DND-41 (cell line): ENCODE results near the gene IL17B.

Experiments
- ATAC-seq: fragments of 200-7000 bp; cut with Tn5 transposase; 3 replicates; pipeline ENCODE4 v1.9.1; 2021; ENCODE audit warnings: low read depth; ENCODE audit not compliant: insufficient read depth
- DNase-seq: peaks from one replicate; pipeline ENCODE4 v3.0.0-alpha.2; 2020
- H2AFZ ChIP-seq: 2 replicates; pipeline ENCODE4 v1.6.0; 2012; ENCODE audit warnings: low read depth, low read length
- H3K27ac ChIP-seq: 2 replicates; pipeline ENCODE4 v1.5.1; 2012; ENCODE audit warnings: low read length, inconsistent platforms
- H3K27me3 ChIP-seq: fragments of 200-600 bp; sonication (generic); 2 replicates; pipeline ENCODE4 v1.6.0; 2012; ENCODE audit warnings: low read length, mild to moderate bottlenecking, inconsistent platforms; ENCODE audit not compliant: insufficient read depth, poor library complexity
- H3K36me3 ChIP-seq: 2 replicates; pipeline ENCODE4 v1.5.1; 2012; ENCODE audit warnings: low read length, inconsistent platforms; ENCODE audit not compliant: insufficient read depth
- H3K4me1 ChIP-seq: 2 replicates; pipeline ENCODE4 v1.5.1; 2012; ENCODE audit warnings: mild to moderate bottlenecking, low read length; ENCODE audit not compliant: insufficient read depth
- H3K4me2 ChIP-seq: 2 replicates; pipeline ENCODE4 v1.6.0; 2012; ENCODE audit warnings: mild to moderate bottlenecking, moderate library complexity, low read length, inconsistent platforms; ENCODE audit not compliant: insufficient read depth
- H3K4me3 ChIP-seq, 2 experiments: fragments of 200-600 bp in 1 of 2; shearing (Covaris generic) in 1 of 2; 2 replicates each; pipeline ENCODE4 v1.5.1; 2012 to 2016; ENCODE audit warnings: inconsistent platforms in 2 of 2, low read length in 2 of 2, mild to moderate bottlenecking in 2 of 2, low read depth in 1 of 2, moderate library complexity in 1 of 2
- H3K79me2 ChIP-seq: 2 replicates; pipeline ENCODE4 v1.6.0; 2012; ENCODE audit warnings: low read length, inconsistent platforms; ENCODE audit not compliant: insufficient read depth
- H3K9ac ChIP-seq: 2 replicates; pipeline ENCODE4 v1.6.0; 2012; ENCODE audit warnings: low read depth, mild to moderate bottlenecking, inconsistent platforms, low read length, moderate library complexity
- H3K9me3 ChIP-seq: 2 replicates; pipeline ENCODE4 v1.5.1; 2012; ENCODE audit warnings: low read length, moderate library complexity, mild to moderate bottlenecking, inconsistent platforms; ENCODE audit not compliant: insufficient read depth, severe bottlenecking
- H4K20me1 ChIP-seq: 2 replicates; pipeline ENCODE4 v1.6.0; 2012; ENCODE audit warnings: low read length; ENCODE audit not compliant: insufficient read depth
- EZH2 ChIP-seq: IDR thresholded peaks from 3 replicates; pipeline ENCODE4 v1.6.1; 2012; ENCODE audit warnings: borderline replicate concordance, low read depth, mild to moderate bottlenecking, moderate library complexity, low read length, inconsistent platforms; ENCODE audit not compliant: severe bottlenecking
- TF ChIP-seq, protein P1 (sequence below): IDR thresholded peaks from 2 replicates; pipeline ENCODE4 v1.5.1; 2012; ENCODE audit warnings: borderline replicate concordance, low read length, moderate library complexity, mild to moderate bottlenecking; ENCODE audit not compliant: poor library complexity, severe bottlenecking; ENCODE audit errors: extremely low read depth

IL17B gene

GRCh38 chr5:149337736-149338135 is 41.4 kb downstream of the IL17B start:
- Histone ChIP-seq H3K79me2 (no peaks in the 10 kb centered on the region), H3K27me3 (no peaks in the 10 kb centered on the region), H3K27ac (no peak overlapping the region), H3K4me3 (no peak overlapping the region), H3K4me1 (no peaks in the 10 kb centered on the region), H2AFZ (no peak overlapping the region), H3K9me3 (no peaks in the 10 kb centered on the region), H3K36me3 (no peaks in the 10 kb centered on the region), H3K4me2 (no peak overlapping the region), H3K9ac (no peak overlapping the region), H4K20me1 (no peaks in the 10 kb centered on the region)
- TF ChIP-seq, protein P1, sequence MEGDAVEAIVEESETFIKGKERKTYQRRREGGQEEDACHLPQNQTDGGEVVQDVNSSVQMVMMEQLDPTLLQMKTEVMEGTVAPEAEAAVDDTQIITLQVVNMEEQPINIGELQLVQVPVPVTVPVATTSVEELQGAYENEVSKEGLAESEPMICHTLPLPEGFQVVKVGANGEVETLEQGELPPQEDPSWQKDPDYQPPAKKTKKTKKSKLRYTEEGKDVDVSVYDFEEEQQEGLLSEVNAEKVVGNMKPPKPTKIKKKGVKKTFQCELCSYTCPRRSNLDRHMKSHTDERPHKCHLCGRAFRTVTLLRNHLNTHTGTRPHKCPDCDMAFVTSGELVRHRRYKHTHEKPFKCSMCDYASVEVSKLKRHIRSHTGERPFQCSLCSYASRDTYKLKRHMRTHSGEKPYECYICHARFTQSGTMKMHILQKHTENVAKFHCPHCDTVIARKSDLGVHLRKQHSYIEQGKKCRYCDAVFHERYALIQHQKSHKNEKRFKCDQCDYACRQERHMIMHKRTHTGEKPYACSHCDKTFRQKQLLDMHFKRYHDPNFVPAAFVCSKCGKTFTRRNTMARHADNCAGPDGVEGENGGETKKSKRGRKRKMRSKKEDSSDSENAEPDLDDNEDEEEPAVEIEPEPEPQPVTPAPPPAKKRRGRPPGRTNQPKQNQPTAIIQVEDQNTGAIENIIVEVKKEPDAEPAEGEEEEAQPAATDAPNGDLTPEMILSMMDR = no peak
- TF ChIP-seq EZH2 = no peak
- DNase-seq (no peak), ATAC-seq (no peak)

DNA sequence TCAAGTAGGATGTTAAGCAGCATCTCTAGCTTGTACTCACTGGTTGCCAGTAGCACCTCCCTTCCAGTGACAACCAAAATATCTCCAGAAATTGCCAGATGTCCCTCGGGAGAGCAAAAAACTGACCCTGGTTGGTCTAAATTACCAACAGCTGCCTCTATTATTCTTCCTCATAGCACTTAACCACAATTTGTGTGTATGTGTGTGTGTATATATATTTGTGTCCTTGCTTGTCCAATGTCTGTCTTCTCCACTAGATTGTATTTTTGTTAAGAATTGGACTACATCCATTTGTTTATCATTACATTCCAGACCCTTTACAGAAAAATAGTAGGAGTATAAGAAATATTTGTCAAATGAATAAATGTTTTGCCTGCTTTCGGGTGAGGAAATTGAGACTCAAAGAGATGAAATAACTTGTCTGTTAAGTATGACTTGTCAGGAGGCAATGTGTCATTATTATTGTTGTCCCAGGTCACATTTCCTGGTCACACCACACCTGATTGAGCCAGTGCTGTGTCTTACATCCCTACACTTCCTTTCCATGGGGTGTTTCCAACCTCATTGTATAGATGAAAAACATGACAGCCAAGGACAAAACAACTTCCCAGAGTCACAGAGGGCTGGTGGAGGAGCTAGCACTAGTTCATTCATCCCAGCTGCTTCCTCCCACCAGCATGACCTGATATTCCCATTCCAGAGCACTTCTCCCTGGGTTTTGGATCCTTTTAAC is 45.2 kb downstream of the IL17B start:
- Histone ChIP-seq H3K4me3 (no peak overlapping the region), H2AFZ (no peak overlapping the region), H3K9me3 (no peaks in the 10 kb centered on the region), H3K4me2 (no peak overlapping the region), H3K4me1 (no peaks in the 10 kb centered on the region), H3K27ac (no peak overlapping the region), H4K20me1 (no peaks in the 10 kb centered on the region), H3K36me3 (no peaks in the 10 kb centered on the region), H3K27me3 (no peaks in the 10 kb centered on the region), H3K79me2 (no peaks in the 10 kb centered on the region), H3K9ac (no peak overlapping the region)
- ATAC-seq = no peak
- DNase-seq = no peak
- TF ChIP-seq, protein P1 = no peak
- TF ChIP-seq EZH2 = no peak

GRCh38 chr5:149328177-149328576 is 50.9 kb downstream of the IL17B start:
- Histone ChIP-seq H3K79me2 (no peaks in the 10 kb centered on the region), H3K4me3 (no peak overlapping the region), H3K36me3 (no peaks in the 10 kb centered on the region), H3K9me3 (no peaks in the 10 kb centered on the region), H3K9ac (no peak overlapping the region), H3K27me3 (no peaks in the 10 kb centered on the region), H4K20me1 (no peaks in the 10 kb centered on the region), H3K4me1 (no peaks in the 10 kb centered on the region), H3K27ac (no peak overlapping the region), H2AFZ (no peak overlapping the region), H3K4me2 (no peak overlapping the region)
- ATAC-seq (no peak), DNase-seq (no peak)
- no peak for TF ChIP-seq EZH2
- TF ChIP-seq, protein P1 = no peak
